DMS153 treated with DMSO at 0.1 percent for 48 hours (cell line): Measurements from ENCODE around the gene CACNA1F.
"Not testable (repeated sequence)": the region's sequence is repeated elsewhere in the genome, so short reads cannot be mapped to it uniquely, and the experiment has no call there.

Source experiments
- DNase-seq: peaks from one replicate; lab custom pipeline; 2025; ENCODE audit not compliant: unreplicated experiment; lab: John Stamatoyannopoulos, UW

CACNA1F gene

GRCh38 chrX:49177873-49178480 is 55.2 kb downstream of the CACNA1F start:
- no peak for DNase-seq

- DNase-seq: no peak
Measured at GRCh38 chrX:49177338-49177833, 55.8 kb downstream of the CACNA1F start.

- DNase-seq: no peak
Measured at GRCh38 chrX:49176421-49177326, 56.5 kb downstream of the CACNA1F start.

GRCh38 chrX:49175435-49176274 is 57.5 kb downstream of the CACNA1F start:
- DNase-seq: no peak

GRCh38 chrX:49174723-49175122 is 58.4 kb downstream of the CACNA1F start:
- no peak for DNase-seq

GRCh38 chrX:49173544-49173943 is 59.6 kb downstream of the CACNA1F start:
- DNase-seq: not testable (repeated sequence)

- no peak for DNase-seq
Measured at GRCh38 chrX:49172280-49172780, 60.8 kb downstream of the CACNA1F start.

GRCh38 chrX:49171752-49172279 is 61.3 kb downstream of the CACNA1F start, which contains the start of gene PLP2:
Gene PLP2, plus strand, starts transcription at chrX:49171898. Its CDS starts 103 bp downstream, at chrX:49172001.
- no peak for DNase-seq

- DNase-seq: no peak
Measured at GRCh38 chrX:49167740-49168108, 65.4 kb downstream of the CACNA1F start.

- DNase-seq: no peak
Measured at GRCh38 chrX:49166914-49167739, 66.0 kb downstream of the CACNA1F start.

GRCh38 chrX:49165901-49166881 is 66.9 kb downstream of the CACNA1F start:
- peak; percentile 62 for DNase-seq

GRCh38 chrX:49164589-49165360 is 68.4 kb downstream of the CACNA1F start:
- DNase-seq: no peak

GRCh38 chrX:49163555-49164419 is 69.4 kb downstream of the CACNA1F start:
- peak; percentile 55 for DNase-seq

- DNase-seq: no peak
Measured at GRCh38 chrX:49162620-49163019, 70.5 kb downstream of the CACNA1F start, which contains the start of gene MAGIX. Gene MAGIX, plus strand, starts transcription at chrX:49162758. Its CDS starts 132 bp downstream, at chrX:49162890.

GRCh38 chrX:49161632-49162031 is 71.5 kb downstream of the CACNA1F start:
- no peak for DNase-seq

- DNase-seq: no peak
Measured at GRCh38 chrX:49160908-49161307, 72.2 kb downstream of the CACNA1F start.

GRCh38 chrX:49157194-49157593 is 75.9 kb downstream of the CACNA1F start:
- DNase-seq: no peak
